GM21723 (cell line): Measurements from ENCODE around the gene IL18R1.
"Not testable (repeated sequence)": the region's sequence is repeated elsewhere in the genome, so short reads cannot be mapped to it uniquely, and the experiment has no call there.

Source experiments
- ATAC-seq: cut with Tn5 transposase; IDR thresholded peaks from one replicate; pipeline ENCODE4 v1.9.1; 2021; ENCODE audit warnings: mild to moderate bottlenecking, moderate library complexity; ENCODE audit not compliant: unreplicated experiment

Gene IL18R1, protein sequence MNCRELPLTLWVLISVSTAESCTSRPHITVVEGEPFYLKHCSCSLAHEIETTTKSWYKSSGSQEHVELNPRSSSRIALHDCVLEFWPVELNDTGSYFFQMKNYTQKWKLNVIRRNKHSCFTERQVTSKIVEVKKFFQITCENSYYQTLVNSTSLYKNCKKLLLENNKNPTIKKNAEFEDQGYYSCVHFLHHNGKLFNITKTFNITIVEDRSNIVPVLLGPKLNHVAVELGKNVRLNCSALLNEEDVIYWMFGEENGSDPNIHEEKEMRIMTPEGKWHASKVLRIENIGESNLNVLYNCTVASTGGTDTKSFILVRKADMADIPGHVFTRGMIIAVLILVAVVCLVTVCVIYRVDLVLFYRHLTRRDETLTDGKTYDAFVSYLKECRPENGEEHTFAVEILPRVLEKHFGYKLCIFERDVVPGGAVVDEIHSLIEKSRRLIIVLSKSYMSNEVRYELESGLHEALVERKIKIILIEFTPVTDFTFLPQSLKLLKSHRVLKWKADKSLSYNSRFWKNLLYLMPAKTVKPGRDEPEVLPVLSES

DNA sequence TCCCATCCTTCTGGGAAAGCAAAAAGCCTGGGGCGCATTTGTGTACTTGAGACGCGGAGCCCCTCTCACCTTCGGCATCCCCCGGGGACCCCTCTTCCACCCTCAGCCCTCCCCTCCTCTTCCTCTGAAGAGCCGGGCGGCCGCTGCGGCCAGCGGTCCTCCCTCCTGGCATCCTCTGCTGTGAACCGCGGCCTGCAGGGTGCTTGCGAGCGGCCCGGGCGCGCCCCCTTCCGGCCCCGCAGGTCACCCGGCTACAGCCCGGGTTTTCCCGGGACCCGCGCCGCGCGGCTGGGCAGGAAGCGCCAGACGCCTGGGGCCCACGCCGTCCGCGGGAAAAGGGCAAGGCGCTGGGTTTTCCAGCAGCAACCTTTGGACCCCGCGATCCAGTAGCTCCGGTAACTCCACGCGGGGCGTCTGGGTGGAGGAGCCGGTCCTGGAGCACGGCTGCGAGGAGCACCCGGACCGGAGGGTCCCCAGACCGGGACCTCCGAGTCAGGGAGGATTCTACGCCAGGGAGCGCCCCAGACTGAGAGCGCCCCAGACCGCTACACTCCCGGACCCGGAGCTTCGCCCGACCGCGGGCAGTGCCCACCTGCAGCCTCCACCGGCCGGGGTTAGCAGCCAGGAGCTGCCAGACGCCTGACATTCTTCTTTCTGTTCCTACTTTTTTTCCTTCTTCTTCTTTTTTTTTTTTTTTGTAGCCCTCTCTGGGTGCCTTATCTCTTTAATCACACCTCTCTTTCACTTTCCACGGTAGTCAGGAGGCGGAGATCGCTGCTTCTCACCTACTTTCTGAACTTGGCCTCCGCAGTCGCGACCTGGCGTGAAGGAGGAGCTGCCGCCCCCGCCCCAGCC lies at the start of gene IL18R1:
Gene IL18R1, plus strand, starts transcription at position 271 of the 855 bp plus-strand sequence. CDS start 6,865 bp downstream, outside the sequence.
- ATAC-seq = peak; percentile 91

- ATAC-seq = no peak
Observed at GRCh38 chr2:102306125-102306524, 49.5 kb upstream of the IL18R1 start.

GRCh38 chr2:102310964-102311640 lies 44.5 kb upstream of the IL18R1 start, which contains the start of gene IL1RL1:
Gene IL1RL1, plus strand, starts transcription at chr2:102311563. Its CDS starts 26,702 bp downstream, at chr2:102338265.
- ATAC-seq = no peak

DNA sequence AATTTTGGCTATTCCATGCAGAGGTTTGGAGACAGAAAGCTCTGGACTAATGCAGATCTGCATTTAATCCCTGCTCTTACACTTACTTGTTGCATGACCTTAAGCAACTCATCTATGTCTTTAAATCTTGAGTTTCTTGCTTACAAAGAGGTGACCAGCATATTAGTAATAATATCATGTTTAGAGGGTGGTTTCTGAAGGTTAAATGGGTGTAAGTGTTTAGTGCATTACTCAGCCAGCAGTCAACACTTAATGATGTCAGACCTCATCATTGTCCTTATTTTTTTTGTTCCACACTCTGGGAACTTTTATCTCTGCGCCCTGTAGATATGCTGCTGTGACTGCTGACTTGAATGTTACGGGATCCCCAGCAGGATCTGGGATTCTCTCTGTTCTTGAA lies 42.6 kb upstream of the IL18R1 start:
- no peak for ATAC-seq

- ATAC-seq = no peak
Observed at GRCh38 chr2:102313471-102313870, 42.1 kb upstream of the IL18R1 start.

DNA sequence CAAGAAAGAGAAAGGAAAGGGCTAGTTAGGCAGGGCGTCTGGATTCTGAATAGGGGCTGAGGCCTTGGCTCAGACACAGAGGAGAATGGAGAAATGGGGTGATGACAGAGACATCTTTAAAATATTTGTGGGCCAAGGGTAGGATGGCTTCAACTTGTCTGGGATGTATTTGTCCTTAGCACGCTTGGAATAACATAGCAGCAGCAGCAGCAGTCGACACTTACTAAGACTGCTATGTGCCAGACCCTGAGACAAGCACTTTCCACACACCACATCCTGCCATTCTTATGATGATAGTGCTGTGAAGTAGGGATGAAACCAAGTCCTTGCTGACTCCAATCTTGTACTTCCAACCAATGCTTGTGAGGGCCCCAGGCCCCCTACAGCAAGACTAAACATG lies 41.6 kb upstream of the IL18R1 start:
- no peak for ATAC-seq

- ATAC-seq = no peak
Observed at GRCh38 chr2:102315921-102316320, 39.7 kb upstream of the IL18R1 start.

- no peak for ATAC-seq
Observed at GRCh38 chr2:102317715-102318114, 37.9 kb upstream of the IL18R1 start.

- ATAC-seq = no peak
Observed at GRCh38 chr2:102318437-102318836, 37.2 kb upstream of the IL18R1 start.

DNA sequence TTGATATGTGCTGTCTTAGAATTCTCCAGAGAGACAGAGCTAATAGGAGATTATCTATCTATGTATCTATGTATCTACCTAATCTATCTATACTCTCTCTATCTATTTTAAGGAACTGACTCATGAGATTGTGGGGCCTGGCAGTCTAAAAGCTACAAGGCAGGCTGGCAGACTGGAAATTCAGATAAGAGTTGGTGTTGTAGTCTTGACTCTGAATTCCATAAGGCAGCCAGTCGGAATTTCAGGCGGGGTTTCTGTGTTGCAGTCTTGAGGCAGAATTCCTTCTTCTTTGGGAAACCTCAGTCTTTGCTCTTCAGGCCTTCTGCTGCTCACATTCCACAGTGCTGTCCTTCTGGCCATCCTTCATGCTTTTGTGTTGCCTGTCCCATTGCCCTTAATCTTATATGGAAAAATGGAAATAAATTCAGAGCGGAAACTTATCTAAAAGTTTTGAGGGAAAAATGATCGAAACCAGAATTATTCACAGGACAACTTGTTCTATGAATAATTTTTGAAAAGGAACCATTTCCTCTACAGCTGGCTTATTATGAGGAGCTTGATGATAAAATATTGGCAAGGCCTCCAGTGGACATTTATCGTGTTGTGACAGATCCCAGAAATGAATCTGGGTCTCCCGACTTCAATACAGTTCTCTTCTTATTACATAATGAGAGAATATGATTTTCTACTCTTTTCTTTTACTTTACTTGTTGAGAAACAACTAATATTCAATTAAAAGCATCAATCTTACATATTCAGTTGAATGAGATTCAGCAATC lies 33.5 kb upstream of the IL18R1 start:
- no peak for ATAC-seq

GRCh38 chr2:102324914-102325313 lies 30.7 kb upstream of the IL18R1 start:
- not testable (repeated sequence) for ATAC-seq

DNA sequence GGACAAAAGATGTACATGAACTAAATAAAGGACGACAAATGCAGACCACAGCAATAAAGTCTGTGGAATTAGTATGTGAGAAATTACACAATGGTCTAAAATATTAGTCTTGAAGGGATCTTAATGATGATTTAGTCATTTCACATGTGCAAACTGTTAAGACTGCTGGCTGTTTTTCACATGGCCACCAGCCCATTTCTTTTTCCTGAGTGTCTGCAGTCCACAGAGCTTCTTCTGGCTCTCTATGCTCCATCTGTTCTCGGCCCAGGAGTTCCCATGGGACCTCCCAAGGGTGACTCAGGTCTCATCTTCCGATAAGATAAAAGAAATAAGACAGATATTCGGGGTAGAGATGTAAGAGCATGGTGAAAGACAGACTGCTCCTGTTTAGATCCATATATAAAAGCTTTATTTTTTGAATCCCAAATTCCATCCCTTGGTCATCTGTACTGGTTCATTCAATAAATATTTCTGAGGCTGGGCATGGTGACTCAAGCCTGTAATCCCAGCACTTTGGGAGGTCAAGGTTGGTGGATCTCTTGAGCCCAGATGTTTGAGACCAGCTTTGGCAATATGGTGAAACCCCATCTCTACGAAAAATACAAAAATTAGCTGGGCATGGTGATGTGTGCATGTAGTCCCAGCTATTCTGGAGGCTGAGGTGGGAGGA lies 24.1 kb upstream of the IL18R1 start:
- ATAC-seq = no peak

DNA sequence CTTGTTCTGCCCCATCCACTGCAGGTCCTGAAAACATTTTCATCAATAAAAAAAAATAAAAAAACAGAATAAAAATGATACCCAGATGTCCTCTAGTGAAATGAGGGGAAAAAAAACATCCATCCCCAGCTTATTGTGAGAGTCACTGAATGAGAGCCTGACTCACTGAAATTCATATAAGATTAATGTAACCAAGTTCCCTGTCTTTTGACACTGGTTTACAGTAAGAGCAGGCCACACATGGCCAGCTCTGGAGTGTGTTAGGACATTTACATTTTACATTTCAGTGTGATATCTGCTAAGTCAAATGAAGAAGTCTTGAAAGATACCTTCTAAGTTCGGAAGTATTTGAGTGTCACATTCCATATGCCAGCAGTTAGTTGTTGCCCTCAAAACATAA lies 21.1 kb upstream of the IL18R1 start:
- no peak for ATAC-seq

DNA sequence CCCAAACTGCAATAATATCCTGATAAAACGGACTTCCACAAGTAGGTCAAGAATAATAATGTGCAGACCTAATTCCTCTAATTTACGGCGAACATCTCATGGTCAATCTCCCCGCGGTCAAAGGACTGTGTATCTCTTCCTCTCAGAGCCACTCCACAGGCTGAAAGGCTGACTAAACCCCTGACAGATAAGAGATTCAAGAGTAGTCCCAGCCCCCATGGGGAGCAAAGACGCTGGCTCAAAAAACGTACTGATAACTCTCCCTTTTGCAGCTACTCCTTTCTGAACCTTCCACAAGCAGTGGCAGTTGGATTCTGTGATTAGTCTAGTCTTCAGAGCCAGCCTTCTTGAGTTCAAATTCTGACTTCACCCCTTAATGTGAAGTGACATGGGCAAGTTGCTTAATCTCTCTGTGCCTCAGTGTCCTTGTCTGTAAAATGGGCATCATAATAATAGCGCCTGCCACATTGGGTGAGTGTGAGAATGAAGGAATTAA lies 19.7 kb upstream of the IL18R1 start:
- no peak for ATAC-seq

GRCh38 chr2:102336502-102336945 lies 19.1 kb upstream of the IL18R1 start:
- ATAC-seq = no peak

DNA sequence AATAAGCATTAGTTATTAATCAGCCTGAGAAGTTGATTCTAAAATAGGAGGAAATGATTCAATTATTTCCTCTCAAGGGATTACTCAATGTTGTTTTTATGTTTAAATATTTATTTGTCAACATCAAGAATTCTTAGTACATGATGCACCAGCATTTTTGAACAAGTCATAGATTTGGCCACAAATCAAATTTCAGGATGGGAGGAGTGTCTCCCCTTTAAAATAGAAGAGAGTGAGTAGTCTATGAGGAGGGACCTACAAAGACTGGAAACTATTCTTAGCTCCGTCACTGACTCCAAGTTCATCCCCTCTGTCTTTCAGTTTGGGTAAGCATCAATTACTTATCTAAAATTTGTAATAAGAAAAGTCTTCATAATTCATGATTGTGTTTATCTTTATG lies 18.6 kb upstream of the IL18R1 start:
- ATAC-seq = no peak

- no peak for ATAC-seq
Observed at GRCh38 chr2:102337481-102338386, 17.9 kb upstream of the IL18R1 start.

DNA sequence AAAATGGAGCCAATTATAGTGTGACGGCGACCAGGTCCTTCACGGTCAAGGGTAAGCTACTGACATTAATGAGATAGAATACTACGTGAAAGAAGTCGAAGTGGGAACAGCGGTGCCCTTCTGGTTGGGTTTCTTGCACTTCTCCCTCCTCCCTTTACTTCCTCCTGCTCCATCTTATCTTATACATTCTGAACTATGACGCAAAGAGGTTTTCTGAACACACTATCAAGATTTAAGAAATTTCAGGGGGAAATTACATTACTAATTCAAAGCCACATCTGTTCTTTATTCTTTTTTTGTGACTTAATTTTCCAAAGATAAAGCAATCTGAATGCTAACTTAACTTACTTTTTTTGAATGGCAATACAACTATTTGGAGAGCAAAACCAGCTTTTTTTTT lies 14.8 kb upstream of the IL18R1 start:
- ATAC-seq = no peak
